HG03565 (cell line): ENCODE measurements around the gene NOP16.

Source experiments
- ATAC-seq: cut with Tn5 transposase; IDR thresholded peaks from one replicate; pipeline ENCODE4 v1.9.1; 2021; ENCODE audit warnings: mild to moderate bottlenecking, moderate library complexity; ENCODE audit not compliant: unreplicated experiment

Gene NOP16

DNA sequence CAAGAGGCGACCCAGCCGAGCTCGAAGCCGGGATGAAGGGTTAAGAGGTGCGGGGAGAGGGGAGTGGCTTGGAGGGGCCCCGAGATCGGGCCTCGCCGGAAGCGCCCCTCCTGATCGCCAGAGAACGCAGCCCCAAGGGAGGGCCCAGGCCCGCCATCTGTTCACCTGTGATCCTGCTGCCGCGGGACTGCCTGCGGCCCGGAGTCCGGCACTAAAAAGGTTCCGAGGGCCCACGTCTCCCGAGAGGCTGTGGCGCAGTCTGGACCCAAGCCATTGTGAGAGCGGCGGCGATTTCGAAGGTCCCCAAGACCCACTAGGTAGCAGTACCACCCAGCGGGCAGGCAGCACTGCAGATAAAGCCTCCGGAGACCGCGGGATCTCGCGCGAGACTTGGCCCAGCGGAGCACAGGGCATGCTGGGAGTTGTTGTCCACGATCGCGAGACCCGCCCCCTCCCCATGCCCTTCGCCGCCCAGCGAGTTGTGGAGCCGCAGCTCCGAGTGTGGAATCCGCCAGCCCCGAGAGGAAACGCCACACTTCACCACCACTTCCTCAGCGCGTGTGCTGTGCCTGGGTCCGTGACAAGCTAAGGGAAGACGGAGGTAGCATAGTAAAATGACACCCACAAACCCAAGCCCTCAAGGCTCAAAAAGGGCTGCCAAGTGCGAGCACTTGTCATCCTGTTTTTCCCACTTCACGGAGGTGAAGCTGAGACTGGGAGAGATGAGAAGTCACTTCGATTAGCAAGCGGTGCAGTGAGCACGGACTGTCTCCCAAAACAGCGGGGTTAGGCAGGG lies 26.8 kb downstream of the NOP16 start, which contains the start of gene KIAA1191:
Gene KIAA1191 (minus strand): TSS at position 328 of the 796 bp plus-strand sequence. CDS start 2,256 bp downstream, outside the sequence.
- ATAC-seq, result peak; percentile 77

DNA sequence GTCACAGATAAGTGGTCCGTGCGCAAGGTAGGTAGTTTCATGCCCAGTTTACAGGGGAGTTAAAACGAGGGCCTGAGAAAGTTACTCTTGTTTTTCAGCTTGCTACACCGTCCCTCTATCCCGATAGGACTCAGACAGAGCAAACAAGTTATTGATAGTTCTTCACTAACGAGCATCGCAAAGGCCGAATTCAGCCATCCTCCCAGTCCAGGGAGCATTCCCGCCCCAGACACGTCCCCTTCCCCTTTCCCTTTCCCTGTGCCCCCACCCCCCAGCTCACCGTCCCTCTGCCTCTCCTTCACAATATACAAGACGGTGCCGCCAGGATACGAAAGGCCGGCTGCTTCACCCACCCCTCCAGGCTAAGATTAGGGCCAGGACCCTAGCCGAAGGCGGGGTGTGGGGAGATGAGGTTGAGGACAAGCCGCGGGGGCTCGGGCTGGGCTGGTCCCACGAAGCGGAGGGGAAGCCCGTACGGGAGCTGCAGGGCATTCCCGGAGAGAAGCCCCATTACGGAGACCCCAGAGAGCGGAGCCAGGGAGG lies 27.4 kb downstream of the NOP16 start:
- ATAC-seq, result no peak

DNA sequence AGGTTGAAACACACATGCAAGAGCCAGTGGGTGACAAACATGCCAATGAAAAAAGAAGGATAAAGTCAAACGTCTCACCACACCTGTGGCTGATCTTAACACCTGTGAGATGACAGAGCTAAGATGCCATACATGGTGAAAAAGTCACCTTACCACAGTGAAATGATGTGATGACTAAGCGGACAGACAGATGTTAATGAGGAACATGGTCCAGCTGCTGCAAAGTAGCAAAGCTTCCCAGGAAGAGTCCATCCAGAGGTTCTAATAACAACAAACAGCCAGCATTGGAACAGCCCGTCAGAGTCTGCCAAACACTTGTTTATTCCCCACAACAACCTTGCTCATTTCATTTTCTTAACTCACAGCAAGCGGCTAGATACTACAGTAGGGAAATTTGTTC lies 28.7 kb downstream of the NOP16 start:
- ATAC-seq, result no peak

DNA sequence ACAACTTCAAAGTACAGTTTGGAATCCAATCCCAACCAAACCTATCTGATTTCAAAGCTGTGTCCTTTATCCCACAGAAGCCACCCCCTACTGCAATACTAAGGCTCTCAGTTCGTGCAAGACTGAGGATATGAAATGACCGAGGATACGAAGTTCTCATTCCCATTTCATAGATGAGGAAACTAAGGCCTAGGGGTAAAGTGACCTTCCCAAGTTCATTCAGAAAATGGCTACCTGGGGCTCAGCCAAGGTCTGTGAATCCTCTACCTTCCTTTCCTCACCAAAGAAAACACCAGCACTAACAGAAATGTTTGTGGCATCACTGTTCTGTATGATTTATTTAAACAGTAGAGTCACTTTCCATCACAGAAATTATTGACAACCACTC lies 32.2 kb downstream of the NOP16 start:
- no peak for ATAC-seq

DNA sequence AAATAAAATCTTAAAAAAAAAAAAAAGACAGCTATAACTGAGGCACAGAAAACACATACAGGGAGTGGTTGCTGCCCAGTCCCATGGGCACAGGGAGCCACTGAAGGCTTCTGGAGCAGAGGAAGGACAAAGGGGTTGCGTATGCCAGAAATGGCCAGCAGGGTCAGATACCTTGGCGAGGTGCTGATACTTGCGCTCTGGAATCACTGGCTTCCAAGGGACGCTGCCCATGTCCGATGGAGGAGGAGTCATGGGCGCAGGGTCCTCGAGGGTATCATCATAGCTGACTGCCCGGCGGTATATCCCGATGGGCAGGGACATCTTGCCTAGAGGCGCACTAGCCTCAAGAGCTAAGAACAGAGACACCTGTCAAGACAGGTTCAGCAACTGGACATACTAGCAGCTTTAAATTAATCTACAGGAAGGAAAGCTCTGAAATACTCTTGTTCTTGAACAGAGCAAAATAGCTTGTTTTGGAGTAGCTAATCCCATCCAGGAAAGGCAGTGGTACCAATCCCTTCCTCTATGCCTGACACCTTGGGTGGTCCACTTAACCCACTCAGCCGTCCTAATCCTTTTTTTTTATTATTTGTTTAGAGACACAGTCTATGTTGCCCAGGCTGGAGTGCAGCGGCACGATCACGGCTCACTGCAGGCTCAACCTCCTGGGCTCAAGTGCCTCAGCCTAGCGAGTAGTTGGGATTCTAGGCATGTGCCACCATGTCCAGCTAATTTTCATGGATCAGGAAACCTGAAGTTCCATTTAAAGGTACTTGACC lies 32.8 kb downstream of the NOP16 start:
- no peak for ATAC-seq

DNA sequence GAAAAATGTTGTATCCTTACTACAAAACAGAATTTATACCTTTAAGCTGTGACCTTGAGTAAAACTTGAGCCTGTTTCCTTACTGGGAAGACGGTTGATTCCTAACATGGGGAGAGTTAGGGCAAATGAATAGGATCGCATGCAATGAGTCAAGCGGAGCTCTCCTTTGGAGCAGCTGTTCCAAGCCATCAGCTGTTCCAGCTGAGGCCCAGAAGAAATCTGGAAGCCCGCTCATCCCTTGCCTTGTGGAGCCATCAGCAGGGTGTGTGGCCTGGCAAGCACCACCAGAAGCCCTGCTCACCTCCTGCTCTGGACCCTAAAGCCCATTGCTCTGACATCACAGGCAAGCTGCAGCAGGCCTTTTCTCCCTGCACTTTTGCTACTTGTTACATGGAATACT lies 34.9 kb downstream of the NOP16 start:
- no peak for ATAC-seq

DNA sequence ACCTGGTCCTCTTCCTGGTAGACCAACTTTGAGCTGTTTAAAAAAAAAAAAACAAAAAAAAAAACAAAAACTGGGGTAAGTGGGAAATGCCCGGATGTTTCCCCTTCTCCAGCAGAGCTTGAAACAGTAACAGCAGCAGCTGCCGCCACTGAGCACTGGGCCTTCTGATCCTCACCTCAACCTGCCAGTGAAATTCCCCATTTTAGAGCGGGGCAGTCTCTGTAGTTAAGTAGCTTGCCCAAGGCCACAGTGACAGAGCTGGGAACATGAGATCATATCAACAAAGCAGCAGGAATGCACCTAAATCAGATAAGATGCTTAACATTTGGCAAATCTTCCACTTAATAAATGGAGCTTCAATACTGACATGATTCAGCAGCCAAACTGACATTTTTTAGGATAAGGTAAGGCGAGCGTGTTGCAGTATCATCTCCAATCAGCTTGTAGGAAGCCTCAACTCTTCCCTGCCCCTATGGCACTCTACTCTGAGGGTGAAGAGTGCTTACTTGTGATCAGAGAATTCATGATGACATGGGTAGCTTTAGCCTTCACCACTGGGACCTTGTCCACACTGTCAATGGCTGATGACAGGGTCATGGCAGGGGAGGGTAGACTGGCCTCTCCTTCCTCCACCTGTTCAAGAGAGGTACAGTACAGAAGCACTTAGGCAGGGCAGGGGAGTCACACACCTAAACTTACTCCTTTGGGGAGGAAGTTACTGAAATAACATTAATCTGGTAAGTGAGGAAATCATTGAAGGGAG lies 36.1 kb downstream of the NOP16 start:
- ATAC-seq, result no peak

DNA sequence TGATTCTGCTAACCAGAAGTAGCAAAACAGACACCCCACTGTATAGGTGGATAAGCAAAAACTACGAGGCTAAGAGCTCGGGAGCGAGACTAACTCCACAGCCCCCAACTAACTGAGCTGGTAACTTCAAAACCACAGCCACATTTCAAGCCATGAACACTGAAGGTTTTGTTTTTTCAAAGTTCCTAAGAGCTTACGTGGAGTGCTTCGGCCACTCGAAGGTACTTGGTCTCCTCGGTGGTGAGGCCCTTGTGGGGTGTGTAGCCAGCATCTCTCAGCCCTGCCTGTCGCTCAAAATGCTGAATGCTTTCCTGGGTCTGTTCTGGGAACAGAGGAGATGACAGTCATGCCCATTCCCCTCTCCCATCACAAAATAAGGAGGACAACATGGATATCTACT lies 38.0 kb downstream of the NOP16 start:
- ATAC-seq, result no peak

DNA sequence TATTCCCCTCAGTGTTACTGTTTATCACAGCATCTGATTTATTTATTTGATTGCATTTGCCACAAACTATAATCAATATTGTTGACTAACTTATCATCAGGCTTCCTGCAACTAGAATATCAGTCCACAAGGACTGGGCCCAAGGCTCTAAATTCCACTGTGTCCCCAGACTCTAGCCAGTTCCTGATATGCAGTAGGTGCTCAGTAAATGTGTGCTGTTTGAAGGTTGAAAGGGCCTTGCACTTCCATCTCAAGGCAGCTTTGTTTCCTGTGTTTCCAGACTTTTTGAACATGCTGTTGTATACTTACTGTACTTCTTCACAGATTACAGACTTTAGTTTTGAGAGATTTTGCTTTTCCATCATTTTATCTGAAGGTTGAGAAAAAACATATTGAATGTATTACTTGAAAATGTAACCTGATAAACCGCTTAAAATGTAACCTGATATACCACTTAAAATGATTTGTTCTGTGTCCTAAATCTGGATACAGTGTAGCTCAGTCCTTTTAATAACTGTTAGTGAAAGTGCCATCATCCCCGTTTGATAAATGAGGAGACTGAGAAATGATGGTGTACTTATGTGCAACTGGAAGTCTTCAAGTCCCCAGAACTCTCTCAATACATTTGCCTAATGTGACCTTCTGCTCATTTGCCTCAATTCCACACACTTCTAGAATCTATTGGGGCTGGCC lies 45.5 kb downstream of the NOP16 start:
- no peak for ATAC-seq

DNA sequence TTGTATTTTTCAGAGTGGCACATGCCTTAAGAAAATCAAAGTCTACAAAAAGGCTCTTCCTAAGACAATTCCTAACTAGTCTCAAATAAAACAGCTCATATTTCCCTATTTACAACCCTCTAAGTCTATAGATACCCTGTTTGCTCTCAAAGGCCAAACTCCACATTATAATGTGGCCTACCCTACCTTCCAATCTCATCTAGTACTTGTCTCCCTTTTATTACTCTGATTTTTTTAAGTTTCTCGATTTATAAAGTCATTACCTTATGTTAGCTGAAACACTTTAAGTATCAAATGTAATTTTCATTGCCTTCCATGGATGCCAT lies 46.3 kb downstream of the NOP16 start:
- ATAC-seq, result no peak

DNA sequence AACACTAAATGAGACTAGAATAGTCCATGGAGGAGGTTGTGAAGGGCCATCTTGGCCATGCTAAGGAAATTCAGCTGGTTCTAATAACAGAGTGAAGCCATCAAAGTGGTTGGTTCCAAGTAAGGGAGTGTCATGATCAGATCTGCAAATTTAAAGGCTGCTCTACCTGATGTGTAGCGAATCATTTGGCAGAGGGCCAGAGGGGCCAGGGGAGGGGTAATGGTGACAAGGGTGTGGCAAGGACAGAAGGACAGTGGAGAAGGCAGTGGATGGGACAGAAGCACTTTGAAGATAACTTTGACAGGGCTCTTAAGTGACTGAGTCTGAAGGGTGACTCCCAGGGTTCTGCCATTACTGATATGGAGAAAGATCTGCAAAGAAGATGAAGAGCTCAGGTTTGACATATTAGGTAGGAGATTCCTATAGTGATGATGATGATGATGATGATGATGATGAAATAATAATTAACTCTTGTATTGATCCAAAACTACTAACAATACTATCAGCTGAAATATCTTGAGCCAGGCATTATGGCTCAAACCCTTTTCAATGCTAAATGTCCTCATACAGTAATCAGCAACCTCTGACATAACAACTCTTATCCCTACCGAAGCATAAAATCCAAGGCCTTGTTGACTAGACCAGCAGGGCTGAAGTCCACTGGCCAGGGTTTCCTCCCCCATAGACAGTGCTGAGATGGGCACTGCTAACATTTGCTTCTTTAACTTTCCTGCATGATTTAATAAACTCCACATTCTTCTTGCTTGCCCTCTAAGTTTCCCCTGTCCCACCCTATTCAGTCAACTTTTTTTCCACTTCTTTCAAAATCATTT lies 46.9 kb downstream of the NOP16 start:
- ATAC-seq, result no peak

DNA sequence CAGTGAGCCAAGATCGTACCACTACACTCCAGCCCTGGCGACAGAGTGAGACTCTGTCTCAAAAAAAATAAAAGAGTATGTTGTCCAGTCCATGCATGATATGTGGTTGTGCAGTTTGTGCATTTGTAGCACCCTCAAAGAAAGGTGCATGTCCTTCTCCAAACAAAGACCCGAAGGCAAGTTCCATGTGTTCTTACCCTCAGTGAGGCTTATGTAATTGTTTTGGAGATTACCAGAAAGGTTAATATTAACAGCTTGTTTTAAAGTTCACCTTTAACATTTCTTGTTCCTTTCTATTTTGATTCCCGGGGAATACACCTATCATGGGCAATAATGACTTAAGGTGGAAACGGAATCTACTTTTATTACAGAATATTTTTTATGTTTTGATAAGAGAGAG lies 49.1 kb downstream of the NOP16 start:
- ATAC-seq, result no peak

DNA sequence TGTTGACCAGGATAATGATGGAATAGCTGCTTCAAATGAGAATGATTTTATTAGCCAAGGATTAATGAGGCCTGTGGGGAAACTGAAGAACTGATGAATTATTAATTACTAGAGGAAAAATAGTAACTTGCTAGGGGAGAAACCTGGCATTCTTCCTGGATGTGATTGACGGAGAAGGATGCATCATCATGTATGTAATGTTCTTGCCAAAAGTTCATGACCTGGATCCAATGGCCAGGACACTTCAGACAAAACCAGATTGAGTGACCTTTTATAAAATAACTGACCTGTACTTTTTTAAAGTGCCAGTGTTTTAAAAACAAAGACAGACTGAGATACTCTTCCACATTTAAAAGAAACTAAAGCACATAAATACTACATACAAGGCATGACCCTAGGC lies 50.5 kb downstream of the NOP16 start:
- no peak for ATAC-seq

DNA sequence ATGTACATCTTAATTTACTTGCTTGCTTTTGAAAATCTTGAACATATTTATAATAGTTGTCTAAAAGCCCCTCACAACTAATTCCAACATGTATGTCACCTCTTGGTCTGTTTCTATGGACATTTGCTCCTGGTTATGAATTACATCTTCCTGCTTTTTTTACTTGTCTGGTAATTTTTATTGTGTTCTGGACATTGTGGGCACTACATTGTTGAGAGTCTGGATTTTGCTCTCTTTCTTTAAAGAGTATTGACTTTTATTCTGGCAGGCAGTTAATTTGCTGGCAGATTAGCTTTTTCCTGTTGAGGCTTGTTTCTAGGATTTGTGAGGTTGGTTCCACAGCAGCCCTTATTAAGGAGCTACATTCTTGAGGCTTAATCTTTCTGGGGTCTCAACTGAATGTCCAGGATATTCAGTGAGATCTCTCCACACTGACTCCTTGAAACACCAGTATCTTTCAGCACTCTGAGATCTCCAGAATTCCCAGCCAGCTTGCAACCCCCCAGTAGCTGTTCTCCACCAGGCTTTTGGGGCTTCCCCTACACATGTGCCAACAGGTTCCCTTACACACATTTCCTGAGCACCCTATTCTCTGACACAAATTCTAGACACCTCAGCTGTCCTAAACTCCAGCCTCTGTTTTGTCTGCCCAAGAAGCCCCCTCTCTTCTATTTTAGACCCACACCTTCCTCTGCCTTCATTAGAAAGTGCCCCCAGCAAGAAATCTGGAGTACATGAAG lies 54.2 kb downstream of the NOP16 start:
- no peak for ATAC-seq
